Osteocyte (in vitro differentiated cells): Measurements from ENCODE around the gene SLC52A3. TPM values are rescaled to one million over a fixed set of nuclear protein-coding genes. Genes with fewer than 3 reads are reported as not detected.

ENCODE experiments used
- DNase-seq: peaks from one replicate; pipeline ENCODE4 v3.0.0; 2021; ENCODE audit warnings: mixed read lengths; ENCODE audit not compliant: unreplicated experiment; ENCODE audit errors: extremely low spot score
- H3K27ac Mint-ChIP-seq: one replicate; pipeline ENCODE4 v1.8.0; 2021; ENCODE audit warnings: mild to moderate bottlenecking, mixed read lengths; ENCODE audit not compliant: unreplicated experiment
- H3K27me3 Mint-ChIP-seq: one replicate; pipeline ENCODE4 v1.8.0; 2021; ENCODE audit warnings: mixed read lengths; ENCODE audit not compliant: unreplicated experiment
- H3K36me3 Mint-ChIP-seq: one replicate; pipeline ENCODE4 v1.8.0; 2021; ENCODE audit warnings: mixed read lengths; ENCODE audit not compliant: unreplicated experiment
- H3K4me1 Mint-ChIP-seq: one replicate; pipeline ENCODE4 v1.8.0; 2021; ENCODE audit warnings: mixed read lengths; ENCODE audit not compliant: unreplicated experiment
- H3K4me3 Mint-ChIP-seq: one replicate; pipeline ENCODE4 v1.8.0; 2021; ENCODE audit warnings: mild to moderate bottlenecking, moderate library complexity, mixed read lengths; ENCODE audit not compliant: unreplicated experiment
- H3K9me3 Mint-ChIP-seq: one replicate; pipeline ENCODE4 v1.8.0; 2021; ENCODE audit warnings: mixed read lengths; ENCODE audit not compliant: unreplicated experiment
- total RNA-seq: library from RNA; stranded (reverse); gene quantifications from 2 replicates; pipeline ENCODE4 v1.2.1, GENCODE V29; 2021
- TF ChIP-seq, protein P1 (sequence below): fragments of 200-600 bp; sonication (generic); IDR thresholded peaks from 2 replicates; pipeline ENCODE4 v1.5.0; 2021; ENCODE audit warnings: antibody characterized with exemption, mild to moderate bottlenecking, moderate library complexity

SLC52A3 gene
- total RNA-seq, 1 donor from 2014 or later, result not detected

DNA sequence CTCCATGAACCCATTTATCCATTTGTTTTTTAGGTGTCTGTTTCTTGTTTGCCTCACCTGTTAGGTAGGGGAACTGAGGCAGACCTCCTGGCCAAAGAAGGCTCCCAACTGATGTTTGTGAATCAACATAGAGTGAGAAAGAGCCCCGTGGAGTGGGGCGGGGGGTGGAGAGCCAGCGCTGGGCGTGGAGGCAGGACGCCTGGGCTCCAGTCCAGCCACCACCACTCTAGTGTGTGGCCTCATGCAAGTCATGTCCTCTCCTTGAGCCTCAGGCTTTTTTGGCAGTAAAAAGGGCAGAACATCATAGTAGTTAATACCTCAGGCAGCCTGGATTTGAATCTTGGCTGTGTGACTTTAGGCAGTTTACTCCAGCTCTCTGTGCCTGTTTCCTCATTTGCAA lies 50.5 kb downstream of the SLC52A3 start:
- Mint-ChIP-seq H3K36me3 (no peaks in the 10 kb centered on the region), H3K4me3 (no peak overlapping the region), H3K9me3 (peaks cover 6% of the 10 kb centered on the region), H3K27me3 (peaks cover 17% of the 10 kb centered on the region), H3K4me1 (no peaks in the 10 kb centered on the region), H3K27ac (no peak overlapping the region)
- DNase-seq, result no peak
- TF ChIP-seq, protein P1, sequence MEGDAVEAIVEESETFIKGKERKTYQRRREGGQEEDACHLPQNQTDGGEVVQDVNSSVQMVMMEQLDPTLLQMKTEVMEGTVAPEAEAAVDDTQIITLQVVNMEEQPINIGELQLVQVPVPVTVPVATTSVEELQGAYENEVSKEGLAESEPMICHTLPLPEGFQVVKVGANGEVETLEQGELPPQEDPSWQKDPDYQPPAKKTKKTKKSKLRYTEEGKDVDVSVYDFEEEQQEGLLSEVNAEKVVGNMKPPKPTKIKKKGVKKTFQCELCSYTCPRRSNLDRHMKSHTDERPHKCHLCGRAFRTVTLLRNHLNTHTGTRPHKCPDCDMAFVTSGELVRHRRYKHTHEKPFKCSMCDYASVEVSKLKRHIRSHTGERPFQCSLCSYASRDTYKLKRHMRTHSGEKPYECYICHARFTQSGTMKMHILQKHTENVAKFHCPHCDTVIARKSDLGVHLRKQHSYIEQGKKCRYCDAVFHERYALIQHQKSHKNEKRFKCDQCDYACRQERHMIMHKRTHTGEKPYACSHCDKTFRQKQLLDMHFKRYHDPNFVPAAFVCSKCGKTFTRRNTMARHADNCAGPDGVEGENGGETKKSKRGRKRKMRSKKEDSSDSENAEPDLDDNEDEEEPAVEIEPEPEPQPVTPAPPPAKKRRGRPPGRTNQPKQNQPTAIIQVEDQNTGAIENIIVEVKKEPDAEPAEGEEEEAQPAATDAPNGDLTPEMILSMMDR, result no peak

DNA sequence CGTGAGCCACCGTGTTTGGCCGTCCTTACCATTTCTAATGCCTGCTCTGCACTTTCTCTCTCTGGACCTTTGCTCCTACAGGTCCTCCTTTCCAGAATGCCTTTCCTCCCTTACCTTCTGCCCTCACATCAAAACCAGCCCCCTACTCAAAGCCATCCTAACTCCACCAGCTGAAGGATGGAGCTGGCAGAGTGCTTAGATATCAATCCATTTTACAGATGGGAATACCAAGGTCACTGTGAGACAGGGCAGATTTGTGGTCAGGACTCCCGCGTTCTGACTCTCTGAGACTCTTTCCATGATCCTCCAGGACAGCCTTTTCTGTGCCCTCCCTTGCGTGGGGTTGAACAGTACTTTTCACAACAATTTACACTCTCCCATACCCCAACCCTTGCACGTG lies 51.0 kb downstream of the SLC52A3 start:
- no peak for DNase-seq
- no peak overlapping the region for H3K27ac Mint-ChIP-seq

DNA sequence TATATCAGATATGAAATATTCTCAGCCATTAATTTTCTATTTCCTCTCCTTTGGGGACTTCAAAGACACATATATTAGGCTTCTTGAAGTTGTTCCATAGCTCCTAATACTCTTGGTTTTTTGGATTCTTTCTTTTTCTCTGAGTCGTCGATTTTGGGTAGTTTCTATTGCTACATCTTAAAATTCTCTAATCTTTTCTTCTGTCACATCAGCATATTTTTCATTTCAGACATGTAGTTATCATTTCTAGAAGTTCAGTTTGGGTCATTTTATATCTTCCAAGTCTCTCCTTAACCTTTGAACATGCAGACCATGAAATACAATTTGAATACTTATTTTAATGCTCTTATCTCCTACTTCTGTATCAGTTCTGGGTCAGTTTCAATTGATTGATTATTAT lies 53.8 kb downstream of the SLC52A3 start:
- Mint-ChIP-seq H3K4me1 (peaks cover under 1% of the 10 kb centered on the region), H3K27me3 (peaks cover 23% of the 10 kb centered on the region), H3K27ac (no peak overlapping the region), H3K36me3 (no peaks in the 10 kb centered on the region), H3K4me3 (no peak overlapping the region), H3K9me3 (peaks cover 6% of the 10 kb centered on the region)
- DNase-seq, result no peak
- TF ChIP-seq, protein P1, result no peak

More for the DNA sequence above, 51.0 kb downstream of the SLC52A3 start:
- no peak overlapping the region for H3K4me3 Mint-ChIP-seq
- peaks cover 16% of the 10 kb centered on the region for H3K27me3 Mint-ChIP-seq
- H3K36me3 Mint-ChIP-seq, result no peaks in the 10 kb centered on the region
- no peaks in the 10 kb centered on the region for H3K4me1 Mint-ChIP-seq
- H3K9me3 Mint-ChIP-seq, result peaks cover 6% of the 10 kb centered on the region
- TF ChIP-seq, protein P1, result no peak

DNA sequence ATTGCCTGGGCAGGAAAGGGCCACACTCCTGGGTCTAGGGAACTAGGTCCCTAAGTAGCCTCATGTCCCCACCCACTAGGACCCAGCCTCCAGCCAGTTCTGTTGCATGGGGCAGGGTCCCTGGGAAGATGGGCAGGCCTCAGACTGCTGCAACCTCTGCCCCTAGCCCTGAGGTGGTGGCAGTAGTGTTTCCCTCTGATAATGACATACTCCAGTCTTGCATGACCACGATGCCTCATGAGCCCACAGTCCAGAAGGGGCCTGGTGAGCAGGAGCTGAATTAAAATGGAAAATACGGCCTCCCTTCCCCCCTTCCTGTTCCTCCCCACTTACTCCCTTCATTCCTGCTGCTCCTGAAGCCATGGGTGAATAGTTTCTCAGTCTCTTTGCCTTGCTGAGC lies 56.7 kb downstream of the SLC52A3 start:
- DNase-seq, result no peak
- peaks cover 28% of the 10 kb centered on the region for H3K27me3 Mint-ChIP-seq
- no peak overlapping the region for H3K27ac Mint-ChIP-seq
- H3K36me3 Mint-ChIP-seq, result no peaks in the 10 kb centered on the region
- peaks cover 2% of the 10 kb centered on the region for H3K4me1 Mint-ChIP-seq
- no peak overlapping the region for H3K4me3 Mint-ChIP-seq
- TF ChIP-seq, protein P1, result no peak
- peaks cover 13% of the 10 kb centered on the region for H3K9me3 Mint-ChIP-seq

DNA sequence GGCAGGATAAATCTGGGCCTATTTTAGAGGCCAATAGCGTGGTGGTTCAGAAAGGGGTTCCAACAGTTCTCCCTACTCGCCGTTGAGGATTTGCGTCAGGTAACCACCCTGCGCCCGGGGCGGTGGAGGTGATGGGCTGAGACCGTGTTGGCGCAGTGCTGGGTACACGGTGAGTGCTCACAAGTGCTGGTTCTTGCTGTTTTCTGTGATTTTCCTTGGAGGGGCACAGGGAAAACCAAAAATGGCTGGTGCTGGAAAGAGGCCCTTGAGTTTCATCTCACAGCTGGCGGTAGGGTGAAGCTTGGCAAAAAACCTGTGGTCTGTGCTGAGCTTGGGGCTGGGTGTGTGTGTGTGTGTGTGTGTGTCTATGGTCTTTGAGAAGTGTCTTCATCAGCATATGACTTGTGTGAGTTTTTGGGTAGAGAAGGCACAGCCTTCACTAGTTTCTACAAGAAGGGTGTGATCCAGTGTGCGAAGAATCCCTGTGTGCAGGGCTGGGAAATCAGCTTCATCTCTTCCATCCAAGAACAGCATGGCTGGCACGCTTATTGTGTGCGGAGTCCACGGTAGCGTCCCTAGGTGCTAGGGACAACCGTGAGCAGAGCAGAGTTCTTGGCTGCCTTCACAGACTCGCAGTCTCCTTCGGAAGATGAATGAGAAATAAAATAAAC lies 57.4 kb downstream of the SLC52A3 start:
- Mint-ChIP-seq H3K36me3 (no peaks in the 10 kb centered on the region), H3K9me3 (peaks cover 13% of the 10 kb centered on the region), H3K27ac (no peak overlapping the region), H3K27me3 (peaks cover 27% of the 10 kb centered on the region), H3K4me3 (no peak overlapping the region), H3K4me1 (peaks cover 2% of the 10 kb centered on the region)
- TF ChIP-seq, protein P1, result no peak
- no peak for DNase-seq

Other genes with a start within 250 kb of the SLC52A3 start
- gene CSNK2A1, start 224.7 kb downstream of the SLC52A3 start, total RNA-seq, result 129 TPM in 2 replicates
- gene TCF15, start 158.2 kb downstream of the SLC52A3 start, total RNA-seq, result not detected in 2 replicates
- gene SRXN1, start 115.3 kb downstream of the SLC52A3 start, total RNA-seq, result 12.7 and 14.3 TPM in 2 replicates
- gene SCRT2, start 92.7 kb downstream of the SLC52A3 start, total RNA-seq, result not detected in 2 replicates
- 2.6 and 2.7 TPM in 2 replicates for gene FAM110A, start 65.2 kb upstream of the SLC52A3 start, total RNA-seq
- gene ANGPT4, start 147.8 kb upstream of the SLC52A3 start, total RNA-seq, result not detected in 2 replicates
- not detected in 2 replicates for gene RSPO4, start 233.8 kb upstream of the SLC52A3 start, total RNA-seq